Activated CD8-positive, alpha-beta T cell treated with anti-CD3 and anti-CD28 coated beads for 36 hours (primary cell): Measurements from ENCODE around the gene KRT13. TPM values are rescaled to one million over a fixed set of nuclear protein-coding genes. Genes with fewer than 3 reads are reported as not detected.

Experiments used
- ATAC-seq: fragments of 200-7000 bp; cut with Tn5 transposase; one replicate; pipeline ENCODE4 v1.10.0; 2021; ENCODE audit warnings: mild to moderate bottlenecking, moderate library complexity
- CTCF ChIA-PET: fragments of 350-600 bp; sonication (Branson Sonifier 250); formaldehyde crosslinking; loops from one replicate; lab custom pipeline; 2021; ENCODE audit warnings: antibody characterized with exemption; lab: Charles Lee
- POLR2A ChIA-PET: fragments of 350-600 bp; sonication (Branson Sonifier 250); formaldehyde crosslinking; loops from one replicate; lab custom pipeline; 2021; ENCODE audit warnings: antibody characterized with exemption; lab: Charles Lee
- DNase-seq: peaks from one replicate; pipeline ENCODE4 v3.0.0-alpha.2; 2020
- H3K27ac Mint-ChIP-seq: one replicate; pipeline ENCODE4 v1.8.0; 2021; ENCODE audit warnings: mild to moderate bottlenecking, mixed read lengths
- H3K27me3 Mint-ChIP-seq: one replicate; pipeline ENCODE4 v1.8.0; 2021; ENCODE audit warnings: mixed read lengths
- H3K36me3 Mint-ChIP-seq: one replicate; pipeline ENCODE4 v1.8.0; 2021; ENCODE audit warnings: low read depth, mixed read lengths
- H3K4me1 Mint-ChIP-seq: one replicate; pipeline ENCODE4 v1.8.0; 2021; ENCODE audit warnings: low read depth, mixed read lengths
- H3K4me3 Mint-ChIP-seq: one replicate; pipeline ENCODE4 v1.8.0; 2021; ENCODE audit warnings: mild to moderate bottlenecking, moderate library complexity, mixed read lengths
- H3K9me3 Mint-ChIP-seq: one replicate; pipeline ENCODE4 v1.8.0; 2021; ENCODE audit warnings: mixed read lengths
- intact Hi-C: fragments of 100-400 bp; cut with micrococcal nuclease; formaldehyde crosslinking; loops from one replicate; pipeline ENCODE4 v1.10.0; 2022
- total RNA-seq, 2 experiments: library from RNA; stranded (reverse); gene quantifications; one replicate each; pipeline ENCODE4 v1.2.3, GENCODE V29; 2021
- TF ChIP-seq, protein P1 (sequence below): fragments of 200-600 bp; IDR thresholded peaks from one replicate; pipeline ENCODE4 v1.8.0; 2022; ENCODE audit warnings: antibody characterized with exemption, mild to moderate bottlenecking

Gene KRT13
- total RNA-seq, 2 experiments from 2014 or later = not detected

DNA sequence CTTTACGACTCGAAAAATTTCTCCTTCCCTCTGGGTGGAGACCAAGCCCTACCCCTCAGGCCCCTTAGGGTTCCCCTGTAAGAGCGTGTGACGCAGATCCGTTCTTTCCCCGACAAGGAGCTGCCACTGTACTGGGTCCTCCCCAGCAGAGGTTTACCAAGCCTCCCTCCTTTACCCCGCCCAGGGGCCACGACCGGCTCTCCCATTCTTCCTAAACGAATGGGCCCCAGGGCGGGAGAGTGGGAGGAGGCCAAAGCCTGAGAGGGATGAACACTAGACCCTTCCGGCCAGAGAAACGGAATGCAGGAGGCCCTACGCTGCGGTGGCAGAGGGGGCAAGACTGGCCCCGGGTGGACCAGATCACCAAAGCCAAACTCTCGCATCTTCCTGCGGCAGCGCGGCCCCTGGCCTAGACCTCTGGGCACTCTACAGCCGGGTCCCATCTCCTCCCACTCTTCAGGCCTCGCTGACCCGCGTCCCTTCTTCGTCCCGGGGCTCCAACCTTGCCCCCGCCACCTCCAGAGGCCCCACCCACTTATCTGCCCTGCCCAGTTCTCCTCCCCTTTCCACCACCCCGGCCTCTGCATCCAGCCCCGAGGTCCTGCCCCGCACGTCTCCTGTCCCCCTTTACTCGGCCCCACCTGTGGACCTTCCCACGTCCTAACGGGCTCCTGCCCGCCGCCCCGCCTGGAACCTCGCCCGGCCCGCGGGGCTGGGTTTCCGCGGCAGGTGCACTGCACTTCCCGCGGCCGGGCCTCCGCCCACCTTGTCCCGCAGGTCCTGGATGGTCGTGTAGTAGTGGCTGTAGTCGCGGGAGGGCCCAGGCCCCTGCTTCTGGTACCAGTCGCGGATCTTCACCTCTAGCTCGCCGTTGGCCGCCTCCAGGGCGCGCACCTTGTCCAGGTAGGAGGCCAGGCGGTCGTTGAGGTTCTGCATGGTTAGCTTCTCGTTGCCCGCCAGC lies 21.9 kb upstream of the KRT13 start:
- DNase-seq = no peak
- H3K27ac Mint-ChIP-seq = no peak overlapping the region
- no peak overlapping the region for H3K4me3 Mint-ChIP-seq
- intact Hi-C loops = no loop called here
- ChIA-PET CTCF (interaction anchor here (0.8 to 1.6 kb wide), 4 partner anchors 12 to 120 kb away, joined by 3 to 8 read pairs (median 4); no protein-coding TSS in a partner anchor), POLR2A (interaction anchor here (0.6 kb wide), 1 partner anchor 236 kb away, joined by 5 read pairs; no protein-coding TSS in a partner anchor)
- no peaks in the 10 kb centered on the region for H3K9me3 Mint-ChIP-seq
- ATAC-seq = no peak
- H3K27me3 Mint-ChIP-seq = peaks cover 46% of the 10 kb centered on the region
- H3K36me3 Mint-ChIP-seq = no peaks in the 10 kb centered on the region
- TF ChIP-seq, protein P1, sequence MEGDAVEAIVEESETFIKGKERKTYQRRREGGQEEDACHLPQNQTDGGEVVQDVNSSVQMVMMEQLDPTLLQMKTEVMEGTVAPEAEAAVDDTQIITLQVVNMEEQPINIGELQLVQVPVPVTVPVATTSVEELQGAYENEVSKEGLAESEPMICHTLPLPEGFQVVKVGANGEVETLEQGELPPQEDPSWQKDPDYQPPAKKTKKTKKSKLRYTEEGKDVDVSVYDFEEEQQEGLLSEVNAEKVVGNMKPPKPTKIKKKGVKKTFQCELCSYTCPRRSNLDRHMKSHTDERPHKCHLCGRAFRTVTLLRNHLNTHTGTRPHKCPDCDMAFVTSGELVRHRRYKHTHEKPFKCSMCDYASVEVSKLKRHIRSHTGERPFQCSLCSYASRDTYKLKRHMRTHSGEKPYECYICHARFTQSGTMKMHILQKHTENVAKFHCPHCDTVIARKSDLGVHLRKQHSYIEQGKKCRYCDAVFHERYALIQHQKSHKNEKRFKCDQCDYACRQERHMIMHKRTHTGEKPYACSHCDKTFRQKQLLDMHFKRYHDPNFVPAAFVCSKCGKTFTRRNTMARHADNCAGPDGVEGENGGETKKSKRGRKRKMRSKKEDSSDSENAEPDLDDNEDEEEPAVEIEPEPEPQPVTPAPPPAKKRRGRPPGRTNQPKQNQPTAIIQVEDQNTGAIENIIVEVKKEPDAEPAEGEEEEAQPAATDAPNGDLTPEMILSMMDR = no peak
- peaks cover 3% of the 10 kb centered on the region for H3K4me1 Mint-ChIP-seq

DNA sequence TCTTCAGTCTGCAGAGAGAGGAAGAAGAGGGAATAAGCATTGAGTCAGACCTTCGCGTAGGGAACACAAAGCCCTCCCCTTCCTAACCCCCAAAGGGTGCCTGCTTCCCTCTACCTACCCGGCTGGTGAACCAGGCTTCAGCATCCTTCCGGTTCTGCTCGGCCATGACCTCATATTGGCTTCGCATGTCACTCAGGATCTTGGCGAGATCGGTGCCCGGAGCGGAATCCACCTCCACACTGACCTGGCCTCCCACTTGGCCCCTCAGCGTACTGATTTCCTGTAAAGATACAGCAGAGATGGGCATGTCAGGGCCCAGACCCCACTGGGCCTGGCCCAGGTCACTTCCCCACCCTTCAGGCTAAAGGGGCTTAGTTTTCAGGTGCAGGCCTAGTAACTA lies 18.8 kb upstream of the KRT13 start:
- Mint-ChIP-seq H3K27ac (no peak overlapping the region), H3K36me3 (no peaks in the 10 kb centered on the region), H3K9me3 (no peaks in the 10 kb centered on the region), H3K4me3 (no peak overlapping the region), H3K27me3 (peaks cover 28% of the 10 kb centered on the region), H3K4me1 (peaks cover 3% of the 10 kb centered on the region)
- POLR2A ChIA-PET = no interaction called here
- CTCF ChIA-PET = interaction anchor here (1.5 to 3.5 kb wide), 2 partner anchors 25 to 141 kb away, joined by 3 to 14 read pairs; no protein-coding TSS in a partner anchor
- DNase-seq = no peak
- ATAC-seq = no peak
- TF ChIP-seq, protein P1 = no peak
- intact Hi-C loops = no loop called here

DNA sequence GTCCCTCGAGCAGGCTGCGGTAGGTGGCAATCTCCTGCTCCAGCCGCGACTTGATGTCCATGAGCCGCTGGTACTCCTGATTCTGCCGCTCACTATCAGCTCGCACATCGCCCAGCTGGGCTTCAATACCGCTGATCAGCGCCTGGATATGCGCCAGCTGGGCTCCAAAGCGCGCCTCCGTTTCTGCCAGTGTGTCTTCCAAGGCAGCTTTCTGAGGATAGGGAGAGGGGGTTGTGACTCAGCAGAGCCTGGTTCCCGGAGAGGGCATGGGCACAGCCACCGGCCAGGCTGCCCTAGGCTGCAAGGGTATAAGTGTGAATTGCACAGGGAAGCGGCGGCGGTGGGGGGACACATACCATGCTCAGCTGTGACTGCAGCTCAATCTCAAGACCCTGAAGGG lies 18.4 kb upstream of the KRT13 start:
- no peaks in the 10 kb centered on the region for H3K36me3 Mint-ChIP-seq
- H3K27ac Mint-ChIP-seq = no peak overlapping the region
- TF ChIP-seq, protein P1 = no peak
- H3K27me3 Mint-ChIP-seq = peaks cover 23% of the 10 kb centered on the region
- intact Hi-C loops = no loop called here
- no peak overlapping the region for H3K4me3 Mint-ChIP-seq
- peaks cover 3% of the 10 kb centered on the region for H3K4me1 Mint-ChIP-seq
- POLR2A ChIA-PET = no interaction called here
- no peaks in the 10 kb centered on the region for H3K9me3 Mint-ChIP-seq
- CTCF ChIA-PET = interaction anchor here (3.5 kb wide), 1 partner anchor 25 kb away, joined by 14 read pairs; no protein-coding TSS in a partner anchor
- DNase-seq (no peak), ATAC-seq (no peak)

DNA sequence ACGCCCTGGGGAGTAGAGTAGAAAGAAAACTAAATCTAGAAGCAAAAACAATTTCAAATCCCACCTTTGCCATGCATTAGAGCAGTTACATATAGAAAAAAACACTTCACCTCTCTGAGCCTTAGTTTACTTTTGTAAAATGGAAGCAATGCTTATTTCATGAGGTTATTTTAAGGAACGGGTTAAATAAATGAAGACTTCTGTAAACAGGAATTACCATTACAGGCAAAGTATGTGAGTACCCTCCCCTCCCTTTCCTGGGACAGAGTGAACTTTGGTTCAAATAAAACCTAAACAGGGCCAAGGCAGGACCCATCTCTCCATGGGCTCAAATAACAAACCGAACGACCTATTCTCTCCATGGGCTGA lies 17.8 kb upstream of the KRT13 start:
- TF ChIP-seq, protein P1 = no peak
- H3K27me3 Mint-ChIP-seq = peaks cover 18% of the 10 kb centered on the region
- H3K9me3 Mint-ChIP-seq = no peaks in the 10 kb centered on the region
- no peak overlapping the region for H3K4me3 Mint-ChIP-seq
- CTCF ChIA-PET = interaction anchor here (3.5 kb wide), 1 partner anchor 26 kb away, joined by 14 read pairs; no protein-coding TSS in a partner anchor
- no peaks in the 10 kb centered on the region for H3K36me3 Mint-ChIP-seq
- POLR2A ChIA-PET = no interaction called here
- DNase-seq (no peak), ATAC-seq (no peak)
- intact Hi-C loops = no loop called here
- no peaks in the 10 kb centered on the region for H3K4me1 Mint-ChIP-seq
- no peak overlapping the region for H3K27ac Mint-ChIP-seq
